K562 (cell line): ENCODE measurements around the gene LTBP2. TPM values are rescaled to one million over a fixed set of nuclear protein-coding genes. Genes with fewer than 3 reads are reported as not detected.

Experiments
- ATAC-seq: fragments of 200-7000 bp; cut with Tn5 transposase; 3 replicates; pipeline ENCODE4 v1.9.1; 2020; ENCODE audit warnings: moderate library complexity
- BruUV-seq: library from RNA; stranded (reverse); fragments of 400-500 nt; replicated peaks from 2 replicates; lab custom pipeline; 2021; lab: Mats Ljungman, UMichigan
- CTCF ChIA-PET: fragments of 300-600 bp; formaldehyde crosslinking; extraction: SDS; loops from one replicate; lab custom pipeline; 2021; ENCODE audit warnings: low intra/inter-chr PET ratio; lab: Yijun Ruan, JAX
- POLR2A ChIA-PET: fragments of 300-600, 350-650 bp; sonication (Branson Sonifier 250); formaldehyde crosslinking; extraction: SDS; loops from one replicate; lab custom pipeline; 2021; ENCODE audit warnings: antibody characterized with exemption, inconsistent platforms; lab: Yijun Ruan, JAX
- DNase-seq, 4 experiments: peaks; one replicate each; pipeline versions ENCODE4 v3.0.0 to v3.0.0-alpha.2; 2011 to 2018; ENCODE audit warnings: low spot score in 3 of 4, mixed read lengths in 3 of 4; ENCODE audit errors: extremely low read depth in 1 of 4
- FAIRE-seq: peaks from 2 replicates; lab custom pipeline; 2011; peaks lifted over from hg19 to GRCh38; lab: Jason Lieb, UNC
- H2AFZ ChIP-seq: 2 replicates; pipeline ENCODE4 v1.6.0; 2011; ENCODE audit warnings: low read depth, low read length, control low read depth, inconsistent platforms
- H3K27ac ChIP-seq: fragments of 200-600 bp; 3 replicates; pipeline ENCODE4 v1.8.0; 2011; ENCODE audit warnings: low read depth, mild to moderate bottlenecking, control low read depth, inconsistent platforms, low read length, moderate library complexity, mixed read lengths; ENCODE audit errors: extremely low read depth
- H3K27me3 ChIP-seq, 2 experiments: fragments of 300-600 bp in 1 of 2; 2 replicates in 1 of 2; 3 replicates in 1 of 2; pipeline versions ENCODE4 v1.6.0 to v1.8.0; 2011; ENCODE audit warnings: inconsistent platforms in 2 of 2, low read length in 2 of 2, mild to moderate bottlenecking in 1 of 2, mixed read lengths in 1 of 2, moderate library complexity in 1 of 2; ENCODE audit not compliant: control insufficient read depth in 2 of 2, insufficient read depth in 2 of 2
- H3K36me3 ChIP-seq: fragments of 300-600 bp; 3 replicates; pipeline ENCODE4 v1.8.0; 2011; ENCODE audit warnings: mild to moderate bottlenecking, low read length, inconsistent platforms; ENCODE audit not compliant: control insufficient read depth, insufficient read depth
- H3K4me1 ChIP-seq, 2 experiments: fragments of 200-600 bp in 1 of 2; replicated peaks in 1 of 2; 2 replicates in 1 of 2; 3 replicates in 1 of 2; pipeline versions ENCODE4 v1.5.1 to v1.8.0; 2011; ENCODE audit warnings: inconsistent platforms in 2 of 2, low read length in 2 of 2, mild to moderate bottlenecking in 1 of 2, mixed read lengths in 1 of 2, moderate library complexity in 1 of 2; ENCODE audit not compliant: control insufficient read depth in 2 of 2, insufficient read depth in 2 of 2
- H3K4me2 ChIP-seq: 2 replicates; pipeline ENCODE4 v1.6.1; 2011; ENCODE audit warnings: low read length, control low read depth, inconsistent platforms, mixed read lengths; ENCODE audit not compliant: insufficient read depth
- H3K4me3 ChIP-seq: fragments of 200-600 bp; sonication (generic), shearing (Covaris generic); 2 replicates; pipeline ENCODE4 v1.5.1; 2016; ENCODE audit warnings: control low read depth, inconsistent platforms
- H3K79me2 ChIP-seq: fragments of 200-600 bp; 3 replicates; pipeline ENCODE4 v1.8.0; 2011; ENCODE audit warnings: low read length, inconsistent platforms; ENCODE audit not compliant: control insufficient read depth, insufficient read depth
- H3K9ac ChIP-seq, 2 experiments: 2 replicates each; pipeline versions ENCODE4 v1.6.0 to v1.6.1; 2011; ENCODE audit warnings: low read depth in 2 of 2, low read length in 2 of 2, control low read depth in 1 of 2, inconsistent platforms in 1 of 2, mild to moderate bottlenecking in 1 of 2, mixed read lengths in 1 of 2; ENCODE audit not compliant: insufficient read depth in 1 of 2
- H3K9me1 ChIP-seq: one replicate; pipeline ENCODE4 v1.6.0; 2011; ENCODE audit warnings: inconsistent platforms, mild to moderate bottlenecking, low read length, moderate library complexity; ENCODE audit not compliant: control insufficient read depth, insufficient read depth
- H3K9me3 ChIP-seq: replicated peaks from 2 replicates; pipeline ENCODE4 v1.5.1; 2011; ENCODE audit warnings: low read depth, low read length, inconsistent platforms; ENCODE audit not compliant: control insufficient read depth, insufficient read depth
- H4K20me1 ChIP-seq: replicated peaks from 2 replicates; pipeline ENCODE4 v1.6.1; 2011; ENCODE audit warnings: low read length, inconsistent platforms, mixed read lengths; ENCODE audit not compliant: control insufficient read depth, insufficient read depth
- FOS ChIP-seq: IDR thresholded peaks from 3 replicates; pipeline ENCODE4 v1.6.1; 2011; ENCODE audit not compliant: insufficient read length; ENCODE audit errors: extremely low read depth
- FOXM1 ChIP-seq, 2 experiments: fragments of 450-650 bp in 1 of 2; sonication (generic) in 1 of 2; formaldehyde crosslinking in 1 of 2; IDR thresholded peaks; 2 replicates each; pipeline versions ENCODE4 v1.6.1 to v1.9.0; 2017 to 2022; ENCODE audit warnings: low read depth in 2 of 2, mild to moderate bottlenecking in 2 of 2, missing genetic modification reagents in 1 of 2, moderate library complexity in 1 of 2
- GABPA ChIP-seq: fragments of 200-800 bp; sonication (Bioruptor generic); conservative IDR thresholded peaks from 2 replicates; pipeline ENCODE4 v1.6.1; 2016; ENCODE audit warnings: low read depth, missing genetic modification characterization, missing compliant biosample characterization
- MCM7 ChIP-seq, 2 experiments: fragments of 450-650 bp; IDR thresholded peaks; 2 replicates each; pipeline ENCODE4 v1.6.1; 2016 to 2018
- MEF2D ChIP-seq: conservative IDR thresholded peaks from 2 replicates; pipeline ENCODE4 v1.6.1; 2016; ENCODE audit warnings: low read depth, missing genetic modification characterization, missing compliant biosample characterization
- NCOA4 ChIP-seq: fragments of 450-650 bp; IDR thresholded peaks from 2 replicates; pipeline ENCODE4 v1.6.1; 2018; ENCODE audit warnings: mild to moderate bottlenecking; ENCODE audit not compliant: partially characterized antibody
- NFE2 ChIP-seq: IDR thresholded peaks from 2 replicates; pipeline ENCODE4 v1.6.1; 2014; ENCODE audit warnings: antibody characterized with exemption, low read depth
- PHF8 ChIP-seq: fragments of 200-600 bp; sonication (generic); IDR thresholded peaks from 2 replicates; pipeline ENCODE4 v1.6.1; 2012; ENCODE audit warnings: mixed run types, mild to moderate bottlenecking, inconsistent platforms, low read length, moderate library complexity, borderline replicate concordance
- RBM17 ChIP-seq: fragments of 200-400 bp; formaldehyde crosslinking; IDR thresholded peaks from 2 replicates; pipeline ENCODE4 v1.6.1; 2017; ENCODE audit warnings: low read depth, mild to moderate bottlenecking, low read length, borderline replicate concordance
- SUPT5H ChIP-seq: fragments of 450-650 bp; IDR thresholded peaks from 2 replicates; pipeline ENCODE4 v1.6.1; 2016
- TBL1XR1 ChIP-seq, 2 experiments: IDR thresholded peaks; 2 replicates each; pipeline ENCODE4 v1.6.1; 2012; ENCODE audit warnings: improper control_type of control experiment in 2 of 2, low read length in 2 of 2, mild to moderate bottlenecking in 1 of 2
- WGBS: fragments of 100-300 bp; shearing (Covaris generic); methylation state at CpG from one replicate; pipeline ENCODE4 v1.1.6; 2016; ENCODE audit warnings: low coverage, mixed read lengths; ENCODE audit not compliant: insufficient coverage; ENCODE audit errors: missing lambda C conversion rate; 5-methylcytosine and 5-hydroxymethylcytosine counted together
- in situ Hi-C: fragments of 300-500 bp; cut with MboI; formaldehyde crosslinking; loops from 4 replicates; pipeline ENCODE4 v1.15.0; 2018; ENCODE audit warnings: inconsistent platforms, mixed read lengths
- intact Hi-C: fragments of 100-400 bp; cut with micrococcal nuclease; formaldehyde crosslinking; loops from 2 replicates; pipeline ENCODE4 v1.14.2; 2022
- polyA plus RNA-seq, 8 experiments: library from polyadenylated mRNA; depleted of rRNA in 4 of 8; stranded (reverse) in 5 of 8; unstranded in 3 of 8; fragments of >200 nt; fragmentation: Nextera tagmentation in 2 of 8; fragmentation: Illumina TruSeq in 1 of 8; extraction: Ambion mirVana in 2 of 8; extraction: Trizol in 1 of 8; gene quantifications; 2 replicates each; pipeline versions ENCODE4 v1.2.1 to v1.2.3, GENCODE V29; 2011 to 2014; ENCODE audit warnings: inconsistent platforms in 1 of 8, missing spikeins in 1 of 8
- total RNA-seq, 7 experiments: library from RNA; depleted of rRNA in 6 of 7; stranded (reverse); fragments of >200 nt in 6 of 7; fragmentation: Illumina TruSeq in 2 of 7; extraction: Trizol in 2 of 7; gene quantifications; 2 replicates each; pipeline versions ENCODE4 v1.2.1 to v1.2.3, GENCODE V29; 2011 to 2021; ENCODE audit warnings: low replicate concordance in 1 of 7
- TF ChIP-seq, protein P1 (sequence below): sonication (generic); formaldehyde crosslinking; IDR thresholded peaks from 2 replicates; pipeline ENCODE4 v1.5.0; 2020; ENCODE audit warnings: missing genetic modification reagents

LTBP2 gene
- total and polyA plus RNA-seq, 9 of the 15 experiments (the other 6 are each of a cell fraction or from before 2014, with no cell fraction given): under 0.01 to 0.18 (median 0.03) TPM; not detected in 3

DNA sequence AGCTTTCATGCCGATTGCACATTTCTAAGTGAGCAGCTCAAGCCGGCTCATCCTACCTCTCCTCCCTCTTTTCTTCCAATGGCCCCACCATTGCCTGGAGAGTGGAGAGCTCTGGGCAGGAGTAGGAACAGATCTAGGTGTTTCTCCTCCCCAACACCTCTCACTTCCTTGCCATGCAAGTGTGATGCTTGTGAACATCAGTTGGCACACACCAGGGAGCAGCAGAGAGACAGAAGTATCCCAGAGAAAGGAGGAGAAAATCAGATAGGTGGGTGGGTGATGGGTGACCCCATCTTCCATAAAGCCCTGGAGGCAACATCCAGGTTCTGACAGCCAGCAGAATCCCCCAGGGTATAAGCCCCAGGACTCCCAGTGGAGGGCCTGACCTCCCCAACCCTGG, 146.7 kb downstream of the LTBP2 start (continued):
- TF ChIP-seq MEF2D (tag) (no peak), SUPT5H (no peak), FOS (no peak), FOXM1 (IDR thresholded peaks at IDR 0.05; ENCODE audit: low read depth) (no peak), FOXM1 (CRISPR knock-in tag; IDR thresholded peaks at IDR 0.05; ENCODE audit: low read depth) (no peak), MCM7 (IDR thresholded peaks at IDR 0.05) (no peak)
- TF ChIP-seq, all 486 proteins: peak for 0

- no peak for FAIRE-seq
- Histone ChIP-seq H3K9me1 (no peaks in the 10 kb centered on the region), H3K27me3 (peaks cover 4 to 51% of the 10 kb centered on the region in 2 experiments; a peak in 4 of 5 replicates), H2AFZ (no peak overlapping the region), H3K4me3 (no peak overlapping the region), H3K9ac (no peak overlapping the region), H3K9me3 (no peaks in the 10 kb centered on the region), H3K4me2 (no peak overlapping the region), H3K79me2 (no peaks in the 10 kb centered on the region), H3K36me3 (no peaks in the 10 kb centered on the region), H3K27ac (no peak overlapping the region), H4K20me1 (no peaks in the 10 kb centered on the region; the same call in 1 of the 2 replicates), H3K4me1 (no peaks in the 10 kb centered on the region)
- 0% methylated on average over 3 of the region's 3 CpGs for WGBS
- ChIA-PET CTCF (no interaction called here), POLR2A (no interaction called here)
- TF ChIP-seq GABPA (tag): no peak
- TF ChIP-seq NFE2: no peak
- no peak for TF ChIP-seq NCOA4
- TF ChIP-seq, protein P1, sequence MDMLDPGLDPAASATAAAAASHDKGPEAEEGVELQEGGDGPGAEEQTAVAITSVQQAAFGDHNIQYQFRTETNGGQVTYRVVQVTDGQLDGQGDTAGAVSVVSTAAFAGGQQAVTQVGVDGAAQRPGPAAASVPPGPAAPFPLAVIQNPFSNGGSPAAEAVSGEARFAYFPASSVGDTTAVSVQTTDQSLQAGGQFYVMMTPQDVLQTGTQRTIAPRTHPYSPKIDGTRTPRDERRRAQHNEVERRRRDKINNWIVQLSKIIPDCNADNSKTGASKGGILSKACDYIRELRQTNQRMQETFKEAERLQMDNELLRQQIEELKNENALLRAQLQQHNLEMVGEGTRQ: no peak
- no peak for TF ChIP-seq PHF8
- TF ChIP-seq RBM17: no peak
- no peak for TF ChIP-seq TBL1XR1 (IDR thresholded peaks at IDR 0.05; ENCODE audit: low read length in 2 of 2)
- no TSS peak for BruUV-seq
- intact Hi-C loops (no loop called here), in situ Hi-C loops (no loop called here)
- ATAC-seq: no peak
- no peak for DNase-seq
These were observed 147.3 kb downstream of the LTBP2 start for GRCh38 chr14:74464785-74465184.
